AG09309 (cell line): ENCODE data around the gene ZNF225.

Experiments
- DNase-seq: peaks from one replicate; pipeline ENCODE4 v3.0.0-alpha.2; 2010; ENCODE audit warnings: low read depth
- H3K4me3 ChIP-seq: 2 replicates; pipeline ENCODE4 v1.5.1; 2011; ENCODE audit warnings: mild to moderate bottlenecking, low read depth, low read length, moderate library complexity; ENCODE audit not compliant: control insufficient read depth
- CTCF ChIP-seq: IDR thresholded peaks from 2 replicates; pipeline ENCODE4 v1.5.1; 2011; ENCODE audit warnings: mild to moderate bottlenecking, low read depth, low read length, inconsistent platforms; ENCODE audit not compliant: insufficient read depth, control insufficient read depth; ENCODE audit errors: missing control alignments

Gene ZNF225

DNA sequence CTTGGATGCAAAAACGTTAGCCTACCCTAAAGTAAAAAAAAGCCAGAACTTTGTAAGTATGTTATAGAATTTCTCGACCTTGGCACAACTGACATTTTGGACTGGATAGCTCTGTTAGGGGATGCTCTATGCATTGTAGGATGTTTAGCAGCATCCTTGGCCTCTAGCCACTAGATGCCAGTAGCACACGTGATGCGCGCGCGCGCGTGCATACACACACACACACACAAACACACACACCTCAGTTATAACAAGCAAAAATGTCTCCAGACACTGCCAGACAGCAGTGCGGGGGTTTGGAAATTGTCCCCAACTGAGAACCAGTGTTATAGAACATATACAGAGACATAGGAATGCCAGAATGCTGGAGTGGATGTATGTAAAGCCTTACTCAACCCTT, 68.9 kb downstream of the ZNF225 start:
- H3K4me3 ChIP-seq: no peak overlapping the region
- no peak for DNase-seq
- TF ChIP-seq CTCF: no peak
